ENCODE results near the gene AMOTL2.

Gene AMOTL2

DNA sequence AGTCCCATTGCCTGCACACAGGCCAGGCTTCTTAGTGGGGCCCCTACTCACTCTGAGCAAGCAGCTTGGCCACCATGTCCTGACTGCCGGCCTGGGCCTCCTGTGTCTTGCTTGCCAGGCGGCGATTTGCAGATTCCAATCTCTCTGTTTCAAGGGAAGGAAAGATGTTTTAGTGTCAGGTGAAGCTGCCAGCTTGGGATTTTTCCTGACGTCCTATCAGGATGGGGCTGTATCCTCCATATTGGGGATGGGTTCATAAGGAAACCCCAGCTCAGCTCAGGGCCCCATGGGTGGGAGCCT is 8.5 kb downstream of the AMOTL2 start:
- no peak for DNase-seq

- DNase-seq = peak; percentile 17
These were observed 9.1 kb downstream of the AMOTL2 start for GRCh38 chr3:134364936-134365765.

GRCh38 chr3:134364061-134364935 is 9.9 kb downstream of the AMOTL2 start:
- DNase-seq = peak; percentile 70

DNA sequence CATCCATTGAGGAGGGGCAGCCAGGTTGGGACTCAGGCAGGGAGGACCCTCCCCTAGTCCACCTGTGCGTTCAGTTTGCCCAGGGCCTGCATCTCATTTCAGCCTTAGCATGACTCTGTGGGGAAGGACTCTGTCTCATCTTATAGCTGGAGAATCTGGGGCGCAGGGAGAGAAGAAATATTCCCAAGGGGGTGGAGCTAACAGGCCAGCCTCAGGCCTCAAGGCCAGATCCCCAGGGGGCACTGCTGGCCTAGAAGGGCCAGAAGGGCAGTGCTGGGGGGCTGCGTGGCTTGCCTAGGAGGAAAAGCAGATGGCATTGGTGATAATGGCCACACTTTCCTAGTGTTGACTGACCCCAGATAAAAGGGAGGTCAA is 10.9 kb downstream of the AMOTL2 start:
- no peak for DNase-seq

DNA sequence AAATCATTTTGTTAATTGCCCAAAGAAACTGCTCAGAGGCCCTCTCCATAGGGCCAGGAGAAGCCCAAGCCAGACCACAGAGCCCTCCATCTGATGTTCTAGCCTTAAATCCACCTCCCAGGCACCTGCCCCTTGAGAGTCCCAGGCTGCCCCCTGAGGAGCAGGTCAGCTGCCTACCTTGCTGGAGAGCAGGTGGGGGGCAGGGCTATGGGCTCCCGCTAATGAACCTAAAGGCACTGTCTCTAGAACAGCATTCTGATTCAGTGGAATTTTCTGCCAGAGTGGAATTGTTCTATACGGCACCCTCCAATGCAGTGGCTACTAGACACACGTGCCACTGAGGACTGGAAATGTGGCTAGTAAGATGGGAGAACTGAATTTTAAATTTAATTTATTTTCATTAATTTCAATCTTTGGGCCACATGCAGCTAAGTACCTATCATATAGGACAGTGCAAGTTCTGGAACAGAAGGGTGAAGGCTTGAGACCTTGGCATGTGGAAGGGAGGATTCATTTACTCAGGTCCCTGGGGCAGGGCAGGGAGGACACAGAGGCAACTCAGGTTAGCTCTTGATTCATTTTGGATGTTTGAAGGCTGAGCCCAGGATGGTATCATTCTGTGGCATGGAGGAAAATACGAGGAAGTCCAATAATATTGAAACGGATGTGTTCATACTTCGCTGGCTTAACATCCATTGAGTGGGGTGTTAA is 11.4 kb downstream of the AMOTL2 start:
- no peak for DNase-seq

- DNase-seq = no peak
These were observed 12.0 kb downstream of the AMOTL2 start for GRCh38 chr3:134362221-134362620.

DNA sequence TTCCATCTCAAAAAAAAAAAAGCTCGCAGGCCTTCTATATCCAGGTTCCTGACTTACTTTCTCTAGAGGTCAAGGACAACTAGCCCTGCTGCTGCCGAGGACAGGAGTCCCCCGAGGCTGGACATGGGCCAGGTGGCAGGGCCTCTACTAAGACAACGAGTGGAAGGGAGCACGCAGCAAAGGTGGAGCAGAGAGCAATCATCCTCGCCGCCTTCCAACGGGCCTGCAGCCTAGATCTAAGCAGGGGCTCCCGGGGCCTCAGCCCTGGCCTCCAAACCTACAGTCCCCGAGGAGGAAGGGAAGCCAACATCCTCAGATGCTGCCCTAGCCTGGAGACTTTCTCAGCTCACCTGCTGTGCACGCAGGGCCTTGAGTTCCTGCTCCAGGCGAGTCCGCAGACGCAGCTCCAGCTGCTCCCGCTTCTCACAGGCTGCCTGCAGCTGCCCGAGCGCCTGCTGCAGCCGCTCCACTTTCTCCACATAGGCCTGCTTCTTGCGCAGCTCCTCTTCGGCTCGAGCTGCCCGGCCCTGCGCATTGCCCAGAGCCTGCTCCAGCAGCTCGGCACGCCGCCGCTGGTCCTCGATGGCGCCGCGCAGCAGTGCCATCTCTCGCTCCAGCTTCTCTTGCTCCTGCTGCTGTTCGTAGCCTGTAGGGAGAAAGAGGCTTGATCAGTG is 12.9 kb downstream of the AMOTL2 start:
- no peak for DNase-seq

- DNase-seq = no peak
These were observed 14.2 kb downstream of the AMOTL2 start for GRCh38 chr3:134360046-134360445.

DNA sequence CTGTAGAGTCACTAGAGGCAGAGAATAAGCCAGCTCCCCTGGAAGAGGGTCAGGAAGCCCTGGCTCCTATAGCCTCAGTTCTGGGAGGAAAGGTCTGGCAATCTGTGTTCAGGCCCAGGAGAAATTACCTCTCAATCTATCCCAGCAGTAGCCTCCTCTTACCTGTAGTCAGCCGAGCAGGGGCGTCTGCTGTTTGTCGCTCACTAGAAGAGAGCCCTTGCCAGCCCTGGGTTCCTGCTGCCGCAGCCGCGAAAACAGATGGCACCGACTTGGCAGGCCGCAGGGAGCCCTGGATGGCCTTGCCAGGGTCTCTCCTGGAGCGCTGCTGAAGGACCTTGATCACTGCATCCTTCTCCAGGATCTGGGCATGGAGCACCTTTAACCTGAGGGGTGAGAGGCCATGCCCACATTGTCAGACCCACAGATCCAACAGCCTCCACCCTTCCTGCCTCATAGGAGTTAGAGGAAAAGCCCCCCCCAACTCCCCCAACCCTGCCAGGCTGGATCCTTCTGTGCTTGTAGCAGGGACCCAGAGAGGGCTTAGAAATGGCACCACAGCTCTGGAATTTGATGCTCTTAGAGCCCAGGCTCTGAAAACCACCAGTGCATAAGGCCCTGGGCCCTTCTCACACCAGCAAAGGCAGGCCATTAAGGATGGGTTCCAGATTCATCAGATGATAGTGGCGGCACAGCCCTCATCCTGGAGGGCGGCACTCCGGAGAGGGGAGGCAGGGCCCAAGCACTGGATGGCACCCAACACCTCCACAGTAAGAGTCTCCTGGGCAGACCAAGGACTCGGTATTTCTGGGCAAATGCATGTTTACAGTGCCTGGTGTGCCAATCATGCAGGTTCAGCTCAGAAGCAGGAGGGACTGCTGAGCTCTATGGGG is 14.9 kb downstream of the AMOTL2 start:
- no peak for DNase-seq

DNA sequence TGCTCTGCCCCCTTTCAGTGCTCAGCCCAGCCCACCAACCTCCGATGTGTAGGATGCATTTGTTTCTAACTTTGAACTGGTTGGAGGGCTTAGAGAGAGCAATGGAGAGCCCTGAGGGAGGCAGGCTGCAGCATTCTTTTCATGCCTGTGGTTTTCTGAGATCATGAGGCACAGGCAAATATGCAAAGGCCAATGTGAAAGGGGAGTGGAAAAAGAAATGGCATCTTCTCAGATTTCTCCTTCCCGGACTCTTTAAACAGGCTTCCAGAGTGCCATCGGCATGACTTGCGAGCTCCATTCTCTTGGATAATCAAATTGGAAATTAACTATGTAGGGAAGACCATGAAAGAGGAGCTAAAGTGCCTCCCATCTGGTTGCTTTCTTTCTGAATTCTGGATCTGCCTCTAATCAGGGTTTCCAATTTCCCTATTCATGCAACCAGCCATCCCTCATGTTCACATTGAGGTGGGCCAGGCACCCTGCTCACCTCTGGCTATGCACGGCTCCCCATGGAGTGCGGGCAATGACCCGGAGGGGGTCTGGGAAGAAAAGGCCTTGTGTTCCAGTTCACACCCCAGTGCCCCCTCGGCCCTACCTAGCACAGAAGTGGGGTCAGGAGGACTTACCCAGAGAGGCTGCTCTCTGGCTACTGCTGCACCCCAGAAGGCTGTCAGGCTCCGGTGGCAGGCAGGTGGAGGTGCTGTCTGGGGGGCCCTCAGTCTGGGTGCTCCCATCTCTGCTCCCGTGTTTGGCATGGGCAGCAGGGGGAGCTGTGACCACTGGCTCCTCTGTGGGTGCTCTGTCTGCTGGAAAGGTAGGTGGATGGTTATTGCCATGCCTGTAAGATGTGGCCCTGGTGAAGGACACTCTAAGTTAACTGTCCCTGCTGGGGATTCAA is 16.1 kb downstream of the AMOTL2 start:
- DNase-seq = peak; percentile 64

DNA sequence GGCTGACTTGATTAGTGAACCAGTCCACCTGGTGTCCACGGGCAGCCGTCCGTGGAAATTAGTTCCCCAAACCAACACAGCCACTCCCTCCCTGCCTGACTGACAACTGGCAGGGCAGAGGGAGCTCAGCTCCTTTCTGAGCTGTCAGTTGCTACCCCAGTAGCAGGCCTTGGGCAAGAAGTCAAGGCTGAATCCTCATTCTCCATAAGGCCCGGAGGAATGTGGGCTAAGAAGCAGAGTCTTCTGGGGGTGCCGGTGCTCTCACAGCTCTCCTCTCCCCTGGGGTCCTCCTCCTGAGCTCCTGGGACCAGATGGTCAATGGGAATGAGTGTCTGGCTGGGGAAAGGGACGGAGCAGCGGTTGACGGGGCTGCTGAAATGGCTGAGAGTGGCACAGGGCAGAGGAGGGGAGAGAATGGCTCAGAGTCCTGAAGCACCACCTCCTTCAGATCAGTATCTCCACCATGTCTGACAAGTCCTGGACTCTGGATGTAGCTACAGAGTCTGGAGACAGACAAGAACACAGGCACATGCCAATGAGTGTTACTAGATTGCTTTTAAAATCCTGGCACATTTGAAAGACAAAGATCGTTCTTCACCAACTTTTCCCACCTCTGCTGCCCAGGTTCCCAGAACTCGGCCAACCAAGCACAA is 16.9 kb downstream of the AMOTL2 start:
- no peak for DNase-seq

DNA sequence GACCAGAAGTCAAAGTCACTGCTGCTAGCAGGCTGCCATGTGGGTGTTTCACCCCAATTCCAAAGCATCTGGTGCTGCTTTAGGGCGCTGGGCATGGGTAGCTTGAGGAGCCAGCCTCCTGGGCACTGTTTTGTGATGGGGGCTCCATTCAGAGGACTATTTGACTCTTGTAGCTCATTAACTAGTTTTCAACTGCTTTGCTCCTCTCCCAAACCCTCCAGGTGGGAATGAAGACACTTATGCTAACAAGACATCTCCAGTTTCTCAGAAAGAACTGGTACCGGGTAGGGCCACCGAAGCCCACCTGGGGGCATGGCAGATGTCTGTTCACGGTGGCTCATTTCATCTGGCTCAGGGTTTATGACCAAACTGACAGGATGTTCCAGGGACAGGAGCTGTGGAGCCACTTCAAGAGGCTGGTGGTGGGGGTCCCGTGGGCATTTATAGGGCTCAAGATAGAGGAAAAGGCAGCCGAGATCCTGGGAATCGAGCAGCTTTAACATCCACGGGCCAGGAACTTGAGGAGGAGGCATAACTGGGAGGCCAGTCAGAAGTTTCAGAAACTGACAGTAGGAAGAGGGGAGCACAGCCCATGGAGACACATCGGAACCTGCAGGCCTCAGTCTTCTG is 17.7 kb downstream of the AMOTL2 start:
- no peak for DNase-seq

- DNase-seq = no peak
These were observed 18.8 kb downstream of the AMOTL2 start for GRCh38 chr3:134355416-134355815.

GRCh38 chr3:134354612-134355251 is 19.5 kb downstream of the AMOTL2 start:
- DNase-seq = no peak

DNA sequence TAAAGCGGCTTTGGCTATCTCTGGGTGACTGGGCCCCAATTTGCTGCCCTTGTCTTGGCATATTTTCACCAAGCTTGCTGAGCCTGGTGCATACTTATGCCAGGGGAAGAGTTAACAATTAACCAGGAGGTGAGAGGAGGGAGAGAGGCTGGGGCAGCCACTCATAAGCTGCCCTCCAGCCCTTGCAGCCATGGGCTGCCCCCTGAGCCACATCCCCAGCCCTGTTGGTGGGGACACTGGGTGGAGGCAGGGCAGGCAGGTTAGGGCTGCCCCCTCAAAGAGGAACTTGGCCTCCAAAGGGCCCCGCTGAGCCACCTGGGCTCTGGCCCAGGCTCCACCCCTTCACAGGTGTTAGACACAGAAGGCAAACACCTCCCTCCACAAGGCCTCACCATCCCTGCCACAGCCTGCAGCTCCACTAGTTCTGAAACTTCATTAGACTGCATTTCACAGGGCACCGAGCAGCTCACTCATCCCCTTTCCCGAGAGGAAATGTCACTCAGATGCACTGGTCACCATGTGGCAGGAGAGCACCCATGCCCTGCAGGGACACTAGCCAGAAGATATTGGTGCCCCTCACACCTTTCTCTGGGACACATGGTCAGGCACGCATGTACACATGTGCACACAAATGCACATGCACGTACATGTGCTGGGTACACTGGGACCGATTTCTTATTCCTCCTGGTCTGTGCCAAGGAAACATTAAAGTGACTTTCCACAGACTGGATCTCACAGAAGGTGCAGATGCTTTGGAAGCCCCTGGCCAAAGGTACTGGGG is 20.2 kb downstream of the AMOTL2 start:
- DNase-seq = no peak

DNA sequence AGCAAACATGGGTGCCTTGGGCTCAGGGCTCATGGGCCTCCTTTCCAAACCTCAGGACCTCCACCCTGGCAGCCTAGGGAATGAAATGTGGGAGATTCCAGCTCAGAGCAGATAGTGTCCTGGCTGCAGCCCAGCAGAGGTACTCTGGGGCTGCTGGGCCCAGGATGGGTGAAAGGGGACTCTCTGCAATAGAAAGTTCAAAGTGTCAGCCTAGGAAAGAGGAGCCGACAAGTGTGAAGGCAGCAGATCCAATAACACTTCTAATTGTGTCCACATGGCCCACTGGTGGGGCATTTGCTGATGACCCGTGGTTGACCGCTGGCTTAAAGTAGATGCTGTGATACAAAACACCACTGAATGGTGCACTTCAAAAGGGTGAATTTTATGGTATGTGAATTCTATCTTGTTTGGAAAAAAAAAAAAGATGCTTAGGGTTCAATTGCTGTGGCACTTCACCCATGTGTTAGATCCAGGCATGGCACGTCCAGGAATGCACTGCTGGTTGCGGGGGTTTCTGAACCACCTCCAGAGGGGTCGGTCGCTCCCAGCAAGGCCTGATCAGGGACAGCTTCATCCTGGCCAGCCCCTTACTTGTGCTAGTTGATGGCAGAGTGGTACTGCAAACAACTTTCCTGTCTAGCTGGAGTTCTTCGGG is 20.9 kb downstream of the AMOTL2 start:
- DNase-seq = no peak

DNA sequence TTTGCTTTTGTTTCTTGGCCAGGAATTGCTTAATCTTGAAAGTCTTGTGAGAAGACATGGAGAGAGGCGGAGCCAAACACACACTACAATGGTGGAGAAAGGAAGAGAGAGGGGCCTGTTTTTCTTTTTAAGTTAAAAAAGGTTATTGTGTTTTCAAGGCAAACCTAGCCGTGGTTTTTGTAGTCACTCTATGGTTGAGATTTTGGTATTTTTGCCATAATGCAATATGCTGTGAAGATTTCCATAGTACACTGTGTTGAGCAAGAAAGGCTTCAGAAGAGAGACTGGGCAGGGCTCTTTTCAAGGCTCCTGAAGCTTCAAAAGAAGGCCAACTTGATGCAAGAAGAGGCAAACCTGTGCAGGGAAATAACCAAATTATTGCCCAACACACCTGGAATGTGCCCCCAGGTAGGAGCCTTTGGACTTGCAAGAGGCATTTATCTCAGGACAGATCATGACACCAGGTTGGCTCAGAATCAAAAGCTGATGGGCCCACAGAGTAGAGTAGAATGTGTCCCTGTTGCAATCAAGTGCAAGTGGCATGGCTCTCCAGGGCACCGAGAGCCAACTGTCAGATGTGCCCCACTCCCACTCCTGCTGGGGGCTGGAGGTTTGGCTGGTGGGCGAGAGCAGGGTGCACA is 22.1 kb downstream of the AMOTL2 start:
- no peak for DNase-seq

Measured in DMS79 treated with DMSO at 0.1 percent for 48 hours (cell line).